G401 (cell line): Measurements from ENCODE around the gene C6orf89. TPM values are rescaled to one million over a fixed set of nuclear protein-coding genes. Genes with fewer than 3 reads are reported as not detected.

Source experiments
- DNase-seq: peaks from one replicate; pipeline ENCODE4 v3.0.0-alpha.2; 2015; ENCODE audit warnings: low spot score
- in situ Hi-C: cut with HindIII; loops from 2 replicates; pipeline ENCODE4 v1.10.0; 2016; ENCODE audit warnings: low sequenced_read_pairs, mixed read lengths
- total RNA-seq: library from RNA; depleted of rRNA; stranded (reverse); fragments of >200 nt; shearing (Covaris generic); gene quantifications from 2 replicates; pipeline ENCODE4 v1.2.3, GENCODE V29; 2014; rRNA removed

The C6orf89 gene
- 22.5 and 30.1 TPM in 2 replicates for total RNA-seq

- in situ Hi-C loops, result no loop called here
- peak; percentile 99 for DNase-seq
Observed at GRCh38 chr6:36885461-36886401, at the start of gene C6orf89. C6orf89 (plus strand) TSS chr6:36885952; CDS start chr6:36899445, 13,493 bp downstream.

- DNase-seq, result no peak
- in situ Hi-C loops, result no loop called here
Observed at GRCh38 chr6:36836111-36837021, 49.4 kb upstream of the C6orf89 start.

- in situ Hi-C loops, result no loop called here
- no peak for DNase-seq
Observed at GRCh38 chr6:36837022-36837339, 48.8 kb upstream of the C6orf89 start.

- no peak for DNase-seq
- in situ Hi-C loops, result no loop called here
Observed at GRCh38 chr6:36837686-36838085, 48.1 kb upstream of the C6orf89 start.

- in situ Hi-C loops, result no loop called here
- no peak for DNase-seq
Observed at GRCh38 chr6:36838896-36839748, 46.6 kb upstream of the C6orf89 start, which contains the start of gene CPNE5. CPNE5 (minus strand) TSS chr6:36839444; CDS start chr6:36839377, 67 bp downstream.

GRCh38 chr6:36839749-36840431 lies 45.9 kb upstream of the C6orf89 start:
- in situ Hi-C loops, result no loop called here
- no peak for DNase-seq

- in situ Hi-C loops, result no loop called here
Observed at GRCh38 chr6:36840432-36841403, 45.0 kb upstream of the C6orf89 start.

GRCh38 chr6:36841756-36842155 lies 44.0 kb upstream of the C6orf89 start:
- DNase-seq, result no peak
- in situ Hi-C loops, result no loop called here

More at GRCh38 chr6:36840432-36841403, 45.0 kb upstream of the C6orf89 start:
- DNase-seq, result peak; percentile 67

- DNase-seq, result no peak
- in situ Hi-C loops, result no loop called here
Observed at GRCh38 chr6:36843170-36843569, 42.6 kb upstream of the C6orf89 start.

- DNase-seq, result no peak
- in situ Hi-C loops, result no loop called here
Observed at GRCh38 chr6:36844232-36845170, 41.3 kb upstream of the C6orf89 start.

GRCh38 chr6:36845233-36845632 lies 40.5 kb upstream of the C6orf89 start:
- in situ Hi-C loops, result no loop called here
- no peak for DNase-seq

GRCh38 chr6:36847152-36847551 lies 38.6 kb upstream of the C6orf89 start:
- DNase-seq, result no peak
- in situ Hi-C loops, result no loop called here

GRCh38 chr6:36847991-36848390 lies 37.8 kb upstream of the C6orf89 start:
- in situ Hi-C loops, result no loop called here

GRCh38 chr6:36848658-36849441 lies 36.9 kb upstream of the C6orf89 start:
- DNase-seq, result peak; percentile 37
- in situ Hi-C loops, result no loop called here

More at GRCh38 chr6:36847991-36848390, 37.8 kb upstream of the C6orf89 start:
- DNase-seq, result no peak

- in situ Hi-C loops, result no loop called here
- no peak for DNase-seq
Observed at GRCh38 chr6:36850021-36850420, 35.7 kb upstream of the C6orf89 start.
